SK-N-SH (cell line): Measurements from ENCODE around the gene AHDC1. TPM values are rescaled to one million over a fixed set of nuclear protein-coding genes. Genes with fewer than 3 reads are reported as not detected.

Experiments
- CTCF ChIA-PET: fragments of 300-600, 350-600 bp; formaldehyde crosslinking; extraction: SDS; loops from one replicate; lab custom pipeline; 2021; lab: Yijun Ruan, JAX
- POLR2A ChIA-PET: fragments of 350-600 bp; sonication (Branson Sonifier 250); formaldehyde crosslinking; extraction: SDS; loops from one replicate; lab custom pipeline; 2020; ENCODE audit warnings: antibody characterized with exemption, inconsistent platforms; lab: Yijun Ruan, JAX
- DNase-seq: peaks from one replicate; pipeline ENCODE4 v3.0.0; 2012
- H2AFZ ChIP-seq: fragments of 200-600 bp; sonication (generic); 2 replicates; pipeline ENCODE4 v1.8.1; 2016; ENCODE audit warnings: antibody characterized with exemption, mild to moderate bottlenecking, low read depth
- H3F3A ChIP-seq: fragments of 200-600 bp; sonication (generic); replicated peaks from 2 replicates; pipeline ENCODE3; 2016; ENCODE audit warnings: antibody characterized with exemption, mild to moderate bottlenecking; ENCODE audit not compliant: insufficient read depth
- H3K27ac ChIP-seq, 2 experiments: fragments of 200-500 bp in 1 of 2; fragments of 200-600 bp in 1 of 2; sonication (Bioruptor generic) in 1 of 2; sonication (generic), shearing (Covaris generic) in 1 of 2; 2 replicates each; pipeline versions ENCODE4 v1.5.1 to v1.6.1; 2014 to 2016; ENCODE audit warnings: low read depth in 2 of 2, inconsistent platforms in 1 of 2, low read length in 1 of 2, mild to moderate bottlenecking in 1 of 2, mixed read lengths in 1 of 2
- H3K27me3 ChIP-seq: fragments of 200-600 bp; sonication (generic), shearing (Covaris generic); 2 replicates; pipeline ENCODE4 v1.6.1; 2016; ENCODE audit warnings: mixed run types; ENCODE audit not compliant: insufficient read depth
- H3K36me3 ChIP-seq, 2 experiments: fragments of 200-500 bp in 1 of 2; fragments of 200-600 bp in 1 of 2; sonication (Bioruptor generic) in 1 of 2; sonication (generic) in 1 of 2; replicated peaks in 1 of 2; 2 replicates each; pipeline versions ENCODE3 to v1.5.1; 2014 to 2016; ENCODE audit warnings: low read length in 1 of 2, mild to moderate bottlenecking in 1 of 2; ENCODE audit not compliant: insufficient read depth in 2 of 2, control insufficient read depth in 1 of 2
- H3K4me1 ChIP-seq, 2 experiments: fragments of 200-500 bp in 1 of 2; fragments of 200-600 bp in 1 of 2; sonication (Bioruptor generic) in 1 of 2; sonication (generic), shearing (Covaris generic) in 1 of 2; 2 replicates each; pipeline versions ENCODE4 v1.5.1 to v1.6.1; 2014 to 2016; ENCODE audit warnings: low read depth in 1 of 2, low read length in 1 of 2, mixed run types in 1 of 2; ENCODE audit not compliant: insufficient read depth in 2 of 2, control insufficient read depth in 1 of 2
- H3K4me2 ChIP-seq: fragments of 200-600 bp; sonication (generic), shearing (Covaris generic); 2 replicates; pipeline ENCODE4 v1.6.1; 2017; ENCODE audit warnings: mixed run types
- H3K4me3 ChIP-seq, 2 experiments: fragments of 200-500 bp in 1 of 2; fragments of 200-600 bp in 1 of 2; sonication (Bioruptor generic) in 1 of 2; sonication (generic), shearing (Covaris generic) in 1 of 2; 2 replicates each; pipeline versions ENCODE4 v1.5.1 to v1.8.1; 2014 to 2016; ENCODE audit warnings: low read depth in 2 of 2, inconsistent platforms in 1 of 2, low read length in 1 of 2, mild to moderate bottlenecking in 1 of 2, mixed read lengths in 1 of 2, moderate library complexity in 1 of 2
- H3K79me2 ChIP-seq: fragments of 200-600 bp; sonication (generic); 2 replicates; pipeline ENCODE4 v1.8.1; 2017; ENCODE audit warnings: mild to moderate bottlenecking; ENCODE audit not compliant: insufficient read depth
- H3K9ac ChIP-seq: fragments of 200-600 bp; sonication (generic); 2 replicates; pipeline ENCODE4 v1.6.1; 2017; ENCODE audit warnings: mixed run types
- H3K9me2 ChIP-seq: fragments of 200-600 bp; sonication (generic); 2 replicates; pipeline ENCODE4 v1.6.1; 2017; ENCODE audit warnings: mixed run types
- H3K9me3 ChIP-seq: fragments of 200-600 bp; sonication (generic); 2 replicates; pipeline ENCODE4 v1.6.1; 2017; ENCODE audit warnings: mixed run types, mild to moderate bottlenecking, moderate library complexity
- H4K20me1 ChIP-seq: fragments of 200-600 bp; sonication (generic); 2 replicates; pipeline ENCODE4 v1.6.1; 2017; ENCODE audit warnings: mild to moderate bottlenecking, mixed run types; ENCODE audit not compliant: insufficient read depth
- CHD2 ChIP-seq: fragments of 150-350 bp; IDR thresholded peaks from 2 replicates; pipeline ENCODE4 v1.6.1; 2018; ENCODE audit warnings: low read length; ENCODE audit not compliant: partially characterized antibody
- CTCF ChIP-seq: fragments of 200-600 bp; sonication (generic); IDR thresholded peaks from 2 replicates; pipeline ENCODE4 v1.6.1; 2017; ENCODE audit warnings: antibody characterized with exemption, mild to moderate bottlenecking, moderate library complexity
- ELF1 ChIP-seq: IDR thresholded peaks from 2 replicates; pipeline ENCODE4 v1.4.0; 2012
- FOSL2 ChIP-seq: IDR thresholded peaks from 2 replicates; pipeline ENCODE4 v1.4.0; 2012; ENCODE audit warnings: low read depth, mild to moderate bottlenecking, moderate library complexity, borderline replicate concordance
- FOXM1 ChIP-seq: IDR thresholded peaks from 2 replicates; pipeline ENCODE4 v1.4.0; 2012; ENCODE audit warnings: low read depth, mild to moderate bottlenecking
- GATA2 ChIP-seq: sonication (generic); formaldehyde crosslinking; IDR thresholded peaks from 2 replicates; pipeline ENCODE4 v1.5.0; 2020; ENCODE audit warnings: mild to moderate bottlenecking, missing genetic modification reagents
- IRF3 ChIP-seq: fragments of 150-350 bp; IDR thresholded peaks from 2 replicates; pipeline ENCODE4 v1.6.1; 2016; ENCODE audit warnings: mild to moderate bottlenecking, low read depth, low read length
- MEF2A ChIP-seq: IDR thresholded peaks from 2 replicates; pipeline ENCODE4 v1.4.0; 2012; ENCODE audit warnings: low read depth, borderline replicate concordance
- MXI1 ChIP-seq: IDR thresholded peaks from 2 replicates; pipeline ENCODE4 v1.6.1; 2012; ENCODE audit warnings: mild to moderate bottlenecking, low read depth, low read length, improper control_type of control experiment
- PBX3 ChIP-seq: IDR thresholded peaks from 2 replicates; pipeline ENCODE4; 2012
- POLR2AphosphoS5 ChIP-seq: IDR thresholded peaks from 2 replicates; pipeline ENCODE4 v1.6.1; 2012; ENCODE audit warnings: low read depth, low read length
- RAD21 ChIP-seq: IDR thresholded peaks from 2 replicates; pipeline ENCODE4 v1.6.1; 2012; ENCODE audit warnings: mild to moderate bottlenecking, low read length
- RCOR1 ChIP-seq: fragments of 150-350 bp; IDR thresholded peaks from 2 replicates; pipeline ENCODE4 v1.6.1; 2017; ENCODE audit warnings: antibody characterized with exemption, low read length
- RXRA ChIP-seq: IDR thresholded peaks from 2 replicates; pipeline ENCODE4 v1.4.0; 2012; ENCODE audit warnings: low read depth, mild to moderate bottlenecking, borderline replicate concordance
- TAF1 ChIP-seq: IDR thresholded peaks from 2 replicates; pipeline ENCODE4 v1.6.1; 2012; ENCODE audit warnings: low read depth, mild to moderate bottlenecking, low read length, moderate library complexity, borderline replicate concordance
- TCF12 ChIP-seq: IDR thresholded peaks from 2 replicates; pipeline ENCODE4 v1.4.0; 2012
- ZBTB33 ChIP-seq: IDR thresholded peaks from 2 replicates; pipeline ENCODE4 v1.4.0; 2012; ENCODE audit warnings: low read depth, borderline replicate concordance
- WGBS: methylation state at CpG from one replicate; pipeline ENCODE4 v1.1.6; 2017; ENCODE audit warnings: low lambda C conversion rate; 5-methylcytosine and 5-hydroxymethylcytosine counted together
- polyA plus RNA-seq, 3 experiments: library from polyadenylated mRNA; depleted of rRNA; stranded (reverse); fragments of >200 nt; gene quantifications; 2 replicates each; pipeline ENCODE4 v1.2.3, GENCODE V29; 2012

The AHDC1 gene
- polyA plus RNA-seq, 1 of the 3 experiments (the other 2 are of a cell fraction) = 8.5 TPM

- DNase-seq = no peak
- CTCF ChIA-PET = interaction anchor here (1.1 to 1.2 kb wide), 3 partner anchors 10 to 41 kb away, joined by 3 to 4 read pairs (median 4); no protein-coding TSS in a partner anchor
- H3K9ac ChIP-seq = no peak overlapping the region
Measured at GRCh38 chr1:27515626-27516025, 88.3 kb downstream of the AHDC1 start.

GRCh38 chr1:27513958-27514357 lies 90.0 kb downstream of the AHDC1 start:
- H3K36me3 ChIP-seq = no peaks in the 10 kb centered on the region
- POLR2A ChIA-PET = no interaction called here
- DNase-seq = no peak
- H3F3A ChIP-seq = no peaks in the 10 kb centered on the region
- H3K4me3 ChIP-seq = no peak overlapping the region
- H3K79me2 ChIP-seq = no peaks in the 10 kb centered on the region
- H2AFZ ChIP-seq = no peak overlapping the region
- CTCF ChIA-PET = interaction anchor here (1.2 kb wide), 1 partner anchor 149 kb away, joined by 4 read pairs; no protein-coding TSS in a partner anchor
- no peak for TF ChIP-seq RAD21
- no peak for TF ChIP-seq IRF3
- TF ChIP-seq GATA2 (CRISPR knock-in tag) = no peak
- no peak for TF ChIP-seq ZBTB33
- no peak for TF ChIP-seq MXI1
- no peak for TF ChIP-seq MEF2A
- TF ChIP-seq CTCF = no peak
- no peak for TF ChIP-seq TAF1
- TF ChIP-seq CHD2 = no peak
- no peak for TF ChIP-seq RCOR1
- no peak for TF ChIP-seq FOXM1
- TF ChIP-seq FOSL2 = no peak
- no peak overlapping the region for H3K27ac ChIP-seq
- no peaks in the 10 kb centered on the region for H3K9me3 ChIP-seq
- peaks cover 0 to 19% of the 10 kb centered on the region in 2 experiments; a peak in 1 of 4 replicates for H3K4me1 ChIP-seq
- WGBS = 71% methylated on average over 3 of the region's 7 CpGs
- H3K27me3 ChIP-seq = no peaks in the 10 kb centered on the region
- H3K4me2 ChIP-seq = no peak overlapping the region
- no peaks in the 10 kb centered on the region for H3K9me2 ChIP-seq
- H3K9ac ChIP-seq = no peak overlapping the region
- no peaks in the 10 kb centered on the region for H4K20me1 ChIP-seq

More at GRCh38 chr1:27515626-27516025, 88.3 kb downstream of the AHDC1 start:
- Histone ChIP-seq H3K9me3 (no peaks in the 10 kb centered on the region), H3K36me3 (no peaks in the 10 kb centered on the region), H3K79me2 (no peaks in the 10 kb centered on the region), H3K27ac (no peak overlapping the region), H3K4me1 (peaks cover 0 to 36% of the 10 kb centered on the region in 2 experiments; a peak in 1 of 4 replicates), H4K20me1 (no peaks in the 10 kb centered on the region), H3K4me2 (no peak overlapping the region), H3K27me3 (no peaks in the 10 kb centered on the region), H3K9me2 (no peaks in the 10 kb centered on the region), H2AFZ (no peak overlapping the region), H3F3A (no peaks in the 10 kb centered on the region), H3K4me3 (no peak overlapping the region)
- POLR2A ChIA-PET = no interaction called here
- 89% methylated on average over 3 of the region's 3 CpGs for WGBS
- TF ChIP-seq MEF2A = no peak
- no peak for TF ChIP-seq MXI1
- TF ChIP-seq IRF3 = no peak
- TF ChIP-seq ELF1 = no peak
- TF ChIP-seq RXRA = no peak
- no peak for TF ChIP-seq POLR2AphosphoS5
- no peak for TF ChIP-seq TCF12
- TF ChIP-seq PBX3 = no peak
